RWPE2 (cell line): ENCODE data around the gene MATN3.

Source experiments
- ATAC-seq: fragments of 200-7000 bp; cut with Tn5 transposase; 3 replicates; pipeline ENCODE4 v1.9.1; 2021; ENCODE audit warnings: low read depth
- DNase-seq: peaks from one replicate; pipeline ENCODE4 v3.0.0-alpha.2; 2020; ENCODE audit warnings: low spot score
- H3K27ac ChIP-seq: fragments of 450-650 bp; 2 replicates; pipeline ENCODE4 v1.5.1; 2017; ENCODE audit warnings: mild to moderate bottlenecking; ENCODE audit not compliant: poor library complexity, severe bottlenecking
- H3K27me3 ChIP-seq: fragments of 250-450 bp; sonication (Bioruptor Pico); 2 replicates; pipeline ENCODE4 v1.5.1; 2021; ENCODE audit warnings: mild to moderate bottlenecking, moderate library complexity; ENCODE audit not compliant: insufficient read depth, poor library complexity, severe bottlenecking
- H3K36me3 ChIP-seq: fragments of 250-450 bp; sonication (Bioruptor Pico); 2 replicates; pipeline ENCODE4 v1.5.1; 2020; ENCODE audit warnings: low read depth, mild to moderate bottlenecking, moderate library complexity
- H3K4me1 ChIP-seq: fragments of 250-450 bp; sonication (Bioruptor Pico); 2 replicates; pipeline ENCODE4 v1.5.1; 2021; ENCODE audit warnings: mild to moderate bottlenecking, moderate library complexity; ENCODE audit not compliant: insufficient read depth, poor library complexity, severe bottlenecking
- H3K4me3 ChIP-seq: fragments of 250-450 bp; sonication (Bioruptor Pico); 2 replicates; pipeline ENCODE4 v1.5.1; 2021; ENCODE audit warnings: mild to moderate bottlenecking, moderate library complexity; ENCODE audit not compliant: severe bottlenecking
- H3K9me3 ChIP-seq: fragments of 250-450 bp; sonication (Bioruptor Pico); 2 replicates; pipeline ENCODE4 v1.5.1; 2021; ENCODE audit warnings: mild to moderate bottlenecking, moderate library complexity; ENCODE audit not compliant: severe bottlenecking
- CTCF ChIP-seq: fragments of 450-650 bp; IDR thresholded peaks from one replicate; pipeline ENCODE4 v1.5.1; 2017; ENCODE audit warnings: mild to moderate bottlenecking, moderate library complexity; ENCODE audit not compliant: poor library complexity, severe bottlenecking

The MATN3 gene

GRCh38 chr2:20012282-20013125 lies at the start of gene MATN3:
Gene MATN3, minus strand, starts transcription at chr2:20012668. Its CDS starts 37 bp downstream, at chr2:20012631.
- H3K27me3 ChIP-seq: no peaks in the 10 kb centered on the region
- peak within 1 kb of the TSS; percentile 54 for H3K4me3 ChIP-seq
- DNase-seq: no peak
- H3K36me3 ChIP-seq: no peaks in the 10 kb centered on the region
- TF ChIP-seq CTCF: no peak
- peak; percentile 72 for ATAC-seq
- H3K27ac ChIP-seq: peak within 1 kb of the TSS; percentile 29
- peaks cover 15% of the 10 kb centered on the region for H3K4me1 ChIP-seq
- H3K9me3 ChIP-seq: no peaks in the 10 kb centered on the region

DNA sequence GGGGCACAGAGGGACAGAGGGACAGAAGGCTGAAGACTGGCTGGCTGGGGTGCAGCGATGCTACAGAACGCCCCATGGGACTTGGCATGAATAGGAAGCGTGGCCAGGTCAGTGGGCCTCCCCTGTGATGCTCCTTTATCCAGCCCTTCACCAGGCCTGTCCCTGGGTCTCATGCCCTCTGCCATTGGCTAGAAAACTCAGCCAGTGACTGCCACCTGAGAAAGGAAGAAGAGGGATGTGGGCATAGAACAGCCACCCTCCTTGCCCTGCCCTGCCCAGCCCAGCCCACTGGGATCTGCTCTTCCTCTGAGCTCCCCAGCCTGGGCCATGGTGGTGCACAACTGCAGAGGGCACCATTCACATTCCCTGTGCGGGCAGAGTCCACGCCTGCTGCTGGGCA lies 49.5 kb upstream of the MATN3 start:
- no peaks in the 10 kb centered on the region for H3K36me3 ChIP-seq
- ATAC-seq: no peak
- no peak overlapping the region for H3K27ac ChIP-seq
- TF ChIP-seq CTCF: no peak
- DNase-seq: no peak
- no peak overlapping the region for H3K4me3 ChIP-seq
- H3K9me3 ChIP-seq: no peaks in the 10 kb centered on the region
- no peaks in the 10 kb centered on the region for H3K27me3 ChIP-seq
- peaks cover 25% of the 10 kb centered on the region for H3K4me1 ChIP-seq

DNA sequence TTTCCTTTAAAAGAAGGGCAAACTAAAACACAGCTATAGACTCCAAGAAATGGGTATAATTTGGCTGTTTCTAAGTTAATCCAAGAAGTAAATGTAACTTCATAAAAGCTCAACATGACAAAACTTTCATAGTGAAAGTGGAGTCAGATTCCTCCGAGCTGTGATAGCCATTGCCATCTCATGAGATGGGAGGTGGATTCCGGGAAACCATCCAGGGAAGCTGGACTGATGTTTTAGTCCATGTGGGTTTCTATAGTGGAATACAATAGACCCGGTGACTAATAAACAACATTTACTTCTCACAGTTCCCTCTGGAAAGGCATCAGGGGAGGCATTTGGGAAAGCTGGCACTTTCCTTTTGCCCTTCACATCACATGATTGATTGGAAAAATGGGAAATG lies 49.0 kb upstream of the MATN3 start:
- Histone ChIP-seq H3K4me1 (peaks cover 20% of the 10 kb centered on the region), H3K4me3 (no peak overlapping the region), H3K9me3 (no peaks in the 10 kb centered on the region), H3K27me3 (no peaks in the 10 kb centered on the region), H3K36me3 (no peaks in the 10 kb centered on the region), H3K27ac (no peak overlapping the region)
- no peak for TF ChIP-seq CTCF
- ATAC-seq (no peak), DNase-seq (no peak)

- ATAC-seq: no peak
- TF ChIP-seq CTCF: no peak
Observed at GRCh38 chr2:20060106-20060505, 47.6 kb upstream of the MATN3 start.

GRCh38 chr2:20057268-20057667 lies 44.8 kb upstream of the MATN3 start:
- H3K36me3 ChIP-seq: no peaks in the 10 kb centered on the region

More at GRCh38 chr2:20060106-20060505, 47.6 kb upstream of the MATN3 start:
- Histone ChIP-seq H3K4me1 (peaks cover 7% of the 10 kb centered on the region), H3K27ac (no peak overlapping the region), H3K9me3 (no peaks in the 10 kb centered on the region), H3K27me3 (no peaks in the 10 kb centered on the region), H3K4me3 (no peak overlapping the region), H3K36me3 (no peaks in the 10 kb centered on the region)
- DNase-seq: no peak

More at GRCh38 chr2:20057268-20057667, 44.8 kb upstream of the MATN3 start:
- Histone ChIP-seq H3K27ac (no peak overlapping the region), H3K4me1 (peaks cover 8% of the 10 kb centered on the region), H3K4me3 (no peak overlapping the region), H3K27me3 (no peaks in the 10 kb centered on the region), H3K9me3 (no peaks in the 10 kb centered on the region)
- DNase-seq (no peak), ATAC-seq (no peak)
- no peak for TF ChIP-seq CTCF
